ENCODE data around the gene PLS3.

DNA sequence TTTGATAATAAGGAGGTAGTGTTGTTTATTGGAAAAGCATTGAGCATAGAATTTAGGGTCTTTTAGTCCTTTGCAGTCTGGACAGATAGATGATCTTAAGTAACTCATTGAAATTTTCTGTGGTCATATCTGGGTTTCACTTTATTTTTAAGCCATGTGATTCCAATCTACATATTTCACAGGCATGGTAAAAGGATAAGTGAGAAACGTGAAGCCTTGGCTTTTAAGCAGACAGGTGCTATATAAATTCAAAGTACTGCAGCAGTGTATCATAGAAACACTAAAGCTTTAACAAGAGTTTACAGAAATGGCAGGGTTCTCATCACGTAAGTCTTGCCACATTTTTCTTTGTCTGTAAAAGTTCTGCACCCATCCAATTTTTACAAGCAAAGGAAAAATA is 4.9 kb downstream of the PLS3 start:
- TF ChIP-seq CTCF (IDR thresholded peaks at IDR 0.05) (no peak), POLR2A (IDR thresholded peaks at IDR 0.05) (no peak)
